Fibroblast of villous mesenchyme (primary cell): ENCODE data around the gene SKA1. TPM values are rescaled to one million over a fixed set of nuclear protein-coding genes. Genes with fewer than 3 reads are reported as not detected.

Experiments used
- total RNA-seq: library from RNA; depleted of rRNA; stranded (reverse); fragments of >200 nt; gene quantifications from 2 replicates; pipeline ENCODE4 v1.2.3, GENCODE V29; 2012

SKA1 gene
- total RNA-seq, 1 donor = 13.4 TPM

Other genes with a start within 250 kb of the SKA1 start
- gene MYO5B, start 179.9 kb upstream of the SKA1 start, total RNA-seq = under 0.01 TPM in 2 replicates
- gene CFAP53, start 108.6 kb upstream of the SKA1 start, total RNA-seq = under 0.01 and 0.32 TPM in 2 replicates
- 69.5 and 70.9 TPM in 2 replicates for gene MBD1, start 93.5 kb upstream of the SKA1 start, total RNA-seq
- 30.2 and 31.2 TPM in 2 replicates for gene CXXC1, start 87.4 kb upstream of the SKA1 start, total RNA-seq
- under 0.01 TPM in 1 of 2 replicates, not detected in the other for gene MAPK4, start 185.0 kb downstream of the SKA1 start, total RNA-seq